ENCODE measurements around the gene PSMD1. TPM values are rescaled to one million over a fixed set of nuclear protein-coding genes. Genes with fewer than 3 reads are reported as not detected.
A peak's percentile ranks its signal among the peaks of the same experiment; 100 is the strongest.

PSMD1 gene
- total and polyA plus RNA-seq, 8 donors = 13.4 to 35.6 (median 25.1) TPM

GRCh38 chr2:231117148-231117547 lies 60.5 kb downstream of the PSMD1 start:
- no peak for DNase-seq
- TF ChIP-seq CTCF (IDR thresholded peaks at IDR 0.05) = no peak
- intact Hi-C loops (cut with DNase I) = no loop called here
- FAIRE-seq = no peak
- no peak for ATAC-seq
- no peak overlapping the region for H3K27ac ChIP-seq
- no peaks in the 10 kb centered on the region for H3K36me3 ChIP-seq
- 28 to 31% methylated on average over 1 of the region's 1 CpG for WGBS, 2 donors
- H3K9me3 ChIP-seq = no peaks in the 10 kb centered on the region
- H3K27me3 ChIP-seq = no peaks in the 10 kb centered on the region
- H3K4me1 ChIP-seq = peaks cover 0 to 6% (median 3%) of the 10 kb centered on the region in 3 donors
- H3K4me3 ChIP-seq = no peak overlapping the region

GRCh38 chr2:231117922-231118613 lies 61.4 kb downstream of the PSMD1 start:
- FAIRE-seq (peak; percentile 17), ATAC-seq (no peak), DNase-seq (no peak)
- Histone ChIP-seq H3K9me3 (no peaks in the 10 kb centered on the region), H3K27me3 (no peaks in the 10 kb centered on the region), H3K4me3 (no peak overlapping the region), H3K27ac (no peak overlapping the region), H3K36me3 (no peaks in the 10 kb centered on the region), H3K4me1 (peaks cover 0 to 13% (median 9%) of the 10 kb centered on the region in 3 donors)
- no peak for TF ChIP-seq CTCF (IDR thresholded peaks at IDR 0.05)
- WGBS, 2 donors = 77 to 78% methylated on average over 4 of the region's 4 CpGs
- intact Hi-C loops (cut with DNase I) = no loop called here

GRCh38 chr2:231118614-231118942 lies 61.9 kb downstream of the PSMD1 start:
- Histone ChIP-seq H3K9me3 (no peaks in the 10 kb centered on the region), H3K4me3 (no peak overlapping the region), H3K36me3 (no peaks in the 10 kb centered on the region), H3K27me3 (no peaks in the 10 kb centered on the region), H3K27ac (no peak overlapping the region), H3K4me1 (peaks cover 0 to 16% (median 9%) of the 10 kb centered on the region in 3 donors)
- DNase-seq = no peak
- 85 to 86% methylated on average over 2 of the region's 2 CpGs for WGBS, 2 donors
- no peak for ATAC-seq
- no peak for FAIRE-seq
- intact Hi-C loops (cut with DNase I) = no loop called here
- no peak for TF ChIP-seq CTCF (IDR thresholded peaks at IDR 0.05)

GRCh38 chr2:231123362-231123898 lies 66.8 kb downstream of the PSMD1 start:
- H3K27me3 ChIP-seq = no peaks in the 10 kb centered on the region
- intact Hi-C loops (cut with DNase I) = no loop called here
- FAIRE-seq = no peak
- H3K36me3 ChIP-seq = no peaks in the 10 kb centered on the region
- ATAC-seq = peak; percentile 79 to 91 (median 86)
- no peak overlapping the region for H3K4me3 ChIP-seq
- H3K27ac ChIP-seq = peak overlapping the region in 1 of 4 donors; percentile 37
- DNase-seq = no peak
- H3K9me3 ChIP-seq = no peaks in the 10 kb centered on the region
- H3K4me1 ChIP-seq = peaks cover 7 to 27% (median 18%) of the 10 kb centered on the region in 3 donors
- no peak for TF ChIP-seq CTCF (IDR thresholded peaks at IDR 0.05)
- WGBS, 2 donors = 13 to 14% methylated on average over 4 of the region's 4 CpGs

Data from pancreas (tissue), 10 donors.